Epithelial cell of esophagus (primary cell): ENCODE results near the gene SLC2A9.

Source experiments
- DNase-seq: peaks from one replicate; pipeline ENCODE4 v3.0.0; 2010; ENCODE audit warnings: low read depth
- H3K4me3 ChIP-seq: 2 replicates; pipeline ENCODE4 v1.5.1; 2011; ENCODE audit warnings: mild to moderate bottlenecking, low read length, control low read depth
- CTCF ChIP-seq: IDR thresholded peaks from 2 replicates; pipeline ENCODE4 v1.5.1; 2011; ENCODE audit warnings: low read depth, mild to moderate bottlenecking, low read length, control low read depth, inconsistent platforms; ENCODE audit not compliant: insufficient read depth; ENCODE audit errors: missing control alignments

SLC2A9 gene

DNA sequence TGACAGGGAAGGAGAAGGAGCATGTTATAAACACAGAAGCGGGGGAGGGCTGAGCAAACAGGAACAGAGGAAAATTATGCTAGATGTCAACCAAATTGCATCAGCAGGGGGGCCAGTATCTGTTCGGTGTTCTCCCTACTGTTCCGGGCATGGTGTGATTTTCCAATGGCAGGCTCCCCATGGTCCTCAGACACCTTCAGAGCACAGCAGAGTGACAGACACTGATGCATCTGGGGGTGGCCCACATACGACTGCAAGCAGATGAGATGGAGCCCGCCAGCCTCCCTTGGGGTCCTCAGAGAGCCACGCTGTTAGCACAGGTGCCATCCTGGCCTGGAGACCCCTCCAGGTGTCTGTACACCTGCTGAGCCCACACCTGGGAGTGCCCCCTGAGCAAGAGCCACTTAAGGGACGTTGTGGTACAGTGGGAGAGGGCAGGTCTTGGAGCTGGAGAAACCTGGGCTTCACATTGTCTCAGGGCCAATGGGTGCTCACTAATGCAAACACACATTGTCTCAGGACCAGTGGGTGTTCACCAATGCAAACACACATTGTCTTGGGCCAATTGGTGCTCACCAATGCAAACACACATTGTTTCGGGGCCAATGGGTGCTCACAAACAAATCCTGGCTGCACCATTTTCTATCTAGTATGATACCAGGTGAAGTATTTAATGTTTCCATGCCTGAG lies 95.4 kb downstream of the SLC2A9 start:
- TF ChIP-seq CTCF, result no peak
- H3K4me3 ChIP-seq, result no peak overlapping the region
- DNase-seq, result no peak

DNA sequence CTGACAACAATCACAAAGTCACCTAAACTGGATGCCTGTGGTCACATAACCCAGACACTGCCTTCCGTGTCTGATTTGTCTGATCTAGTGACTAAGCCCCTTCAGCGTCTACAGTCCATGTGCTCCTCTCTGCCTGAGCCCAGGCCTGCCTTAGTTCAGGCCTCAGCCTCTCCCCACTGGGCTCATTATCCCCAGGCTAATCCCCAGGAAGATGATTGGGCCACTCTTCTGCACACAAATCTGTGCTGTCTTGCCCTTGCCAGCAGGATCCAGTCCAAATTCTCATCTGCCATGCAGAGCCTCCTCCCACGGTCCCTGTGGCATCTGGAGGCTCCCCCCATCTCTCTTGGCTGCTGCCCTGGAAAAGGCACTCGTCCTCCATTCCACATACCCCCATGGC lies 96.5 kb downstream of the SLC2A9 start:
- DNase-seq, result peak; percentile 98
- no peak for TF ChIP-seq CTCF
- H3K4me3 ChIP-seq, result no peak overlapping the region

DNA sequence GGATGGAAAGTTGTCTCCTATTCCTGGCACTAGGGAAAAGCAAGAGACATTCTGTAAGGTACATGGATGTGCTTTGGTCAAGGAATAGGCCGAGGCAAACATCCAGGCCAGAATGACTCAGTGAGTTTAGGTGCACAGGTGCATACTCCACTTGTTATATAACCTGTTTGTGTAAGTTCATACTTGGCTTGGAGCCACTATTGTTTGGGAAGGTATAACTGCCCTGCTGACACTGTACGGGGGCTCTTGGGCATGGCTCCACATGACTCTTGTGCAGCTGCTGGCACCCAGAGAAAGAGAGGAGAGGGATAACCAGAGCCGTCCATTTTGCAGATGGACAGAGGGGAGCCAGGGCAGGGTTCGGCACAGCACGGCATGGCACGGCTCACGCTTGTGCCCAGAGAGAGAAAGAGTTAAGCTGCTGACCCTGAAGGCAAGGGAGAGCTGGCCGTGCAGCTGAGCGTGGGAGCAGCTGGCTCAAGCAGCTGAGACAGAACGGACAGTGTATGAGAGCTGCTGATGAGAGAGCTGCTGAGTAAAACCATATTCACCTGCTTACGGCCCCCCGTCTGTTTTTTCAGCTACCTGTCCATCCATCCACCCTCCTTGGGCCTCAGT lies 98.0 kb downstream of the SLC2A9 start:
- no peak for TF ChIP-seq CTCF
- no peak overlapping the region for H3K4me3 ChIP-seq
- DNase-seq, result no peak

GRCh38 chr4:9921326-9921725 lies 100.0 kb downstream of the SLC2A9 start:
- no peak for DNase-seq
- no peak for TF ChIP-seq CTCF
- no peak overlapping the region for H3K4me3 ChIP-seq

DNA sequence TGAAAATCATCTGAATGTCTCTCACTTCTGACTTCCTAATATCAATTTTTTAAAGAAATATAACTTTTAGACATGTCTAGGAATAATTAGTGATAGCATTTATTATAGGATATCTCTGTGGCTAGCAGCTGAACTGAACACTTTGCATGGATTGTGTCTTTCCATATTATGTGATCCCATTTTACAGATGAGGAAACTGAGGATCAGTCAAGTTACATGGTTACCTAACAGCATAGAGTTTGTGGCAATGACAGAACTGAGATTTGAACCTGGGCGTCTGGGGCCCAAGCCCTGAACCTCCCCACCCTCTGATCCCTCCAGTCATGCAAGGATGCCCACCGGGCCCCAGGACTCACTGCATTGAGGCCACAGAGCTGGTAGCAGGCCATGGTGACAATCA lies 101.3 kb downstream of the SLC2A9 start:
- DNase-seq, result no peak
- TF ChIP-seq CTCF, result no peak
- no peak overlapping the region for H3K4me3 ChIP-seq

DNA sequence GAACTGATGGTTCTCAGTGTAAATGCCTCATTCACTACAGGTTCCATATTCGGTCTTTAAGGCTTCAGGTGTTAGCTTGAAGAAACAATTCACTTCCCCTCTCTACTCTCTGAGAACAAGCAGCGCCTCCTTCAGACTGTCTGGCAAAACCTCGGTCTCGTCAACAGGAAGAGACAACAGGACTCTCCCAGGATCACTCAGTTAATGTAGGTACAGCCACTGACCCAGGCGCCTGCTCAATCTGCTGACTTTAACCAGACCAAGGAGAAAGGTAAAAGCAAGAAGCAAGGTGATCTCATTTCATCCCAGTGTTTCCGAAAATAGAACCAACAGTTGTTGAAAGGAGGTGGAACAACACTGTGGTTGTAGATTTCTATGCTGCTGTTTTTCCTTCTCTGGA lies 102.2 kb downstream of the SLC2A9 start:
- no peak for DNase-seq
- TF ChIP-seq CTCF, result no peak
- no peak overlapping the region for H3K4me3 ChIP-seq

- DNase-seq, result no peak
- no peak for TF ChIP-seq CTCF
- no peak overlapping the region for H3K4me3 ChIP-seq
These were observed 102.8 kb downstream of the SLC2A9 start for GRCh38 chr4:9918484-9918883.
